Measurements from ENCODE around the gene ADAMTS18. TPM values are rescaled to one million over a fixed set of nuclear protein-coding genes. Genes with fewer than 3 reads are reported as not detected.

The ADAMTS18 gene
- total and polyA plus RNA-seq, 12 donors: 0.03 to 0.65 (median 0.25) TPM; not detected in 8

- Histone ChIP-seq H3K36me3 (no peaks in the 10 kb centered on the region), H3K4me1 (no peaks in the 10 kb centered on the region), H3K27ac (no peak overlapping the region), H3K27me3 (peaks cover 0 to 12% (median 0%) of the 10 kb centered on the region in 7 donors), H3K4me3 (no peak overlapping the region), H3K9me3 (no peaks in the 10 kb centered on the region)
- TF ChIP-seq CTCF (IDR thresholded peaks at IDR 0.05): no peak
- intact Hi-C loops (cut with DNase I): no loop called here
- no peak for DNase-seq
- WGBS, 2 donors: 66 to 76% methylated on average over 3 of the region's 3 CpGs
- ATAC-seq: no peak
Observed at GRCh38 chr16:77459534-77460254, 24.9 kb upstream of the ADAMTS18 start.

GRCh38 chr16:77457046-77457445 lies 22.2 kb upstream of the ADAMTS18 start:
- Histone ChIP-seq H3K27me3 (peaks cover 0 to 9% (median 0%) of the 10 kb centered on the region in 7 donors), H3K27ac (no peak overlapping the region), H3K9me3 (no peaks in the 10 kb centered on the region), H3K4me3 (no peak overlapping the region), H3K4me1 (no peaks in the 10 kb centered on the region), H3K36me3 (no peaks in the 10 kb centered on the region)
- DNase-seq (no peak), ATAC-seq (no peak)
- WGBS, 2 donors: 64 to 65% methylated on average over 5 of the region's 5 CpGs
- intact Hi-C loops (cut with DNase I): no loop called here
- no peak for TF ChIP-seq CTCF (IDR thresholded peaks at IDR 0.05)

- DNase-seq: no peak
- no peak for TF ChIP-seq CTCF (IDR thresholded peaks at IDR 0.05)
- Histone ChIP-seq H3K27ac (no peak overlapping the region), H3K9me3 (no peaks in the 10 kb centered on the region), H3K36me3 (no peaks in the 10 kb centered on the region), H3K4me1 (no peaks in the 10 kb centered on the region), H3K4me3 (no peak overlapping the region), H3K27me3 (no peaks in the 10 kb centered on the region)
- no peak for ATAC-seq
- 93 to 96% methylated on average over 3 of the region's 3 CpGs for WGBS, 2 donors
- intact Hi-C loops (cut with DNase I): no loop called here
Observed at GRCh38 chr16:77452243-77452642, 17.4 kb upstream of the ADAMTS18 start.

GRCh38 chr16:77450790-77451487 lies 16.1 kb upstream of the ADAMTS18 start:
- H3K4me3 ChIP-seq: no peak overlapping the region
- intact Hi-C loops (cut with DNase I): no loop called here
- TF ChIP-seq CTCF (IDR thresholded peaks at IDR 0.05): no peak
- ATAC-seq: no peak
- H3K27ac ChIP-seq: no peak overlapping the region
- no peaks in the 10 kb centered on the region for H3K4me1 ChIP-seq
- peaks cover 0 to 4% (median 0%) of the 10 kb centered on the region in 7 donors for H3K27me3 ChIP-seq
- no peaks in the 10 kb centered on the region for H3K36me3 ChIP-seq
- no peak for DNase-seq
- H3K9me3 ChIP-seq: no peaks in the 10 kb centered on the region
- WGBS, 2 donors: 54 to 57% methylated on average over 5 of the region's 5 CpGs
